ENCODE measurements around the gene ACE. TPM values are rescaled to one million over a fixed set of nuclear protein-coding genes. Genes with fewer than 3 reads are reported as not detected.

The ACE gene
- total and polyA plus RNA-seq, 2 experiments from 2014 or later = 0.82 to 9.1 TPM

- H3K4me1 Mint-ChIP-seq = peaks cover 6% of the 10 kb centered on the region
- no peak overlapping the region for H3K27ac Mint-ChIP-seq
- H3K27me3 Mint-ChIP-seq (ENCODE audit: insufficient read depth, low read depth, poor library complexity) = peaks cover 11% of the 10 kb centered on the region
- H3K4me3 Mint-ChIP-seq = no peak overlapping the region
- Histone ChIP-seq H3K79me2 (replicated peaks; ENCODE audit: insufficient read depth) (no peaks in the 10 kb centered on the region), H3K4me2 (no peak overlapping the region), H3K4me3 (no peak overlapping the region), H3K36me3 (ENCODE audit: insufficient read depth) (no peaks in the 10 kb centered on the region), H3K27ac (ENCODE audit: low read depth) (no peak overlapping the region), H3K4me1 (ENCODE audit: insufficient read depth) (no peaks in the 10 kb centered on the region), H3K27me3 (ENCODE audit: insufficient read depth) (no peaks in the 10 kb centered on the region), H3F3A (replicated peaks; ENCODE audit: low read depth) (no peaks in the 10 kb centered on the region), H3K9me2 (ENCODE audit: insufficient read depth) (0 out of 2 replicates have a peak, but pooled peaks cover 4% of the 10 kb centered on the region), H4K20me1 (replicated peaks; ENCODE audit: insufficient read depth) (no peaks in the 10 kb centered on the region), H2AFZ (no peak overlapping the region)
- no peaks in the 10 kb centered on the region for H3K36me3 Mint-ChIP-seq (ENCODE audit: low read depth)
- TF ChIP-seq NANOG (IDR thresholded peaks at IDR 0.05; ENCODE audit: borderline replicate concordance) (no peak), CTCF (conservative IDR thresholded peaks at IDR 0.05; ENCODE audit: low read depth in 2 of 2) (no peak), STAT1 (IDR thresholded peaks at IDR 0.05; ENCODE audit: unreplicated experiment) (no peak)
- DNase-seq (ENCODE audit: low spot score) (no peak), ATAC-seq (no peak)
- peaks cover 11% of the 10 kb centered on the region for H3K9me3 Mint-ChIP-seq
These were observed 26.5 kb downstream of the ACE start for GRCh38 chr17:63503341-63503705.

- Histone ChIP-seq H4K20me1 (replicated peaks; ENCODE audit: insufficient read depth) (no peaks in the 10 kb centered on the region), H3K4me1 (ENCODE audit: insufficient read depth) (no peaks in the 10 kb centered on the region), H3K9me2 (ENCODE audit: insufficient read depth) (0 out of 2 replicates have a peak, but pooled peaks cover 4% of the 10 kb centered on the region), H3K27ac (ENCODE audit: low read depth) (no peak overlapping the region), H3K36me3 (ENCODE audit: insufficient read depth) (no peaks in the 10 kb centered on the region), H2AFZ (no peak overlapping the region), H3K27me3 (ENCODE audit: insufficient read depth) (no peaks in the 10 kb centered on the region), H3K79me2 (replicated peaks; ENCODE audit: insufficient read depth) (no peaks in the 10 kb centered on the region), H3K4me3 (no peak overlapping the region), H3F3A (replicated peaks; ENCODE audit: low read depth) (no peaks in the 10 kb centered on the region), H3K4me2 (no peak overlapping the region)
- H3K9me3 Mint-ChIP-seq = peaks cover 11% of the 10 kb centered on the region
- H3K4me1 Mint-ChIP-seq = no peaks in the 10 kb centered on the region; the same call in 2 of the 3 replicates
- ATAC-seq = no peak
- no peak overlapping the region for H3K27ac Mint-ChIP-seq
- DNase-seq (ENCODE audit: low spot score) = no peak
- H3K36me3 Mint-ChIP-seq (ENCODE audit: low read depth) = no peaks in the 10 kb centered on the region
- no peak overlapping the region for H3K4me3 Mint-ChIP-seq
- peaks cover 11% of the 10 kb centered on the region for H3K27me3 Mint-ChIP-seq (ENCODE audit: insufficient read depth, low read depth, poor library complexity)
- no peak for TF ChIP-seq ZNF462 (CRISPR knock-in tag; IDR thresholded peaks at IDR 0.05)
- TF ChIP-seq NANOG (IDR thresholded peaks at IDR 0.05; ENCODE audit: borderline replicate concordance) = no peak
- TF ChIP-seq ZNF331 (CRISPR knock-in tag; IDR thresholded peaks at IDR 0.05; ENCODE audit: low read depth) = no peak
- TF ChIP-seq EZH2phosphoT487 (IDR thresholded peaks at IDR 0.05; ENCODE audit: unreplicated experiment) = no peak
- no peak for TF ChIP-seq REST (IDR thresholded peaks at IDR 0.05; ENCODE audit: unreplicated experiment)
- no peak for TF ChIP-seq CTCF (conservative IDR thresholded peaks at IDR 0.05; ENCODE audit: low read depth in 2 of 2)
- no peak for TF ChIP-seq JUNB (IDR thresholded peaks at IDR 0.05; ENCODE audit: unreplicated experiment)
These were observed 27.4 kb downstream of the ACE start for GRCh38 chr17:63504261-63504660.
